Trophoblast cell (in vitro differentiated cells and primary cell): ENCODE data around the gene HGF.

Experiments used
- DNase-seq, 2 donors: peaks; one replicate each; pipeline ENCODE4 v3.0.0-alpha.2; 2016
- H2AFZ ChIP-seq: 2 replicates; pipeline ENCODE4 v1.6.1; 2013; ENCODE audit warnings: low read length, moderate library complexity, mild to moderate bottlenecking; ENCODE audit not compliant: insufficient read depth, poor library complexity
- H2AK5ac ChIP-seq: 2 replicates; pipeline ENCODE4 v1.6.1; 2013; ENCODE audit warnings: mild to moderate bottlenecking, low read length
- H2BK120ac ChIP-seq: 2 replicates; pipeline ENCODE4 v1.6.1; 2013; ENCODE audit warnings: low read length, mild to moderate bottlenecking, moderate library complexity; ENCODE audit not compliant: insufficient read depth, poor library complexity
- H2BK12ac ChIP-seq: 2 replicates; pipeline ENCODE4 v1.6.1; 2013; ENCODE audit warnings: mild to moderate bottlenecking, low read length, moderate library complexity
- H2BK5ac ChIP-seq: 2 replicates; pipeline ENCODE4 v1.6.1; 2013; ENCODE audit warnings: low read length, low read depth, moderate library complexity, mild to moderate bottlenecking; ENCODE audit not compliant: poor library complexity
- H3K14ac ChIP-seq: 2 replicates; pipeline ENCODE4 v1.6.1; 2013; ENCODE audit warnings: mild to moderate bottlenecking, low read length
- H3K18ac ChIP-seq: 2 replicates; pipeline ENCODE4 v1.6.1; 2013; ENCODE audit warnings: mild to moderate bottlenecking, low read length
- H3K23ac ChIP-seq: 2 replicates; pipeline ENCODE4 v1.6.1; 2013; ENCODE audit warnings: low read length
- H3K27ac ChIP-seq: 2 replicates; pipeline ENCODE4 v1.5.1; 2013; ENCODE audit warnings: low read depth, mild to moderate bottlenecking, inconsistent platforms, low read length, moderate library complexity
- H3K27me3 ChIP-seq: 2 replicates; pipeline ENCODE4 v1.6.1; 2013; ENCODE audit warnings: inconsistent platforms, mild to moderate bottlenecking, low read length, moderate library complexity; ENCODE audit not compliant: insufficient read depth
- H3K36me3 ChIP-seq, 2 experiments: 1 replicate in 1 of 2; 2 replicates in 1 of 2; pipeline ENCODE4 v1.6.1; 2013; ENCODE audit warnings: low read length in 2 of 2, mild to moderate bottlenecking in 2 of 2, moderate library complexity in 1 of 2; ENCODE audit not compliant: insufficient read depth in 2 of 2, control insufficient read depth in 1 of 2
- H3K4ac ChIP-seq: 2 replicates; pipeline ENCODE4 v1.6.1; 2013; ENCODE audit warnings: low read depth, mild to moderate bottlenecking, low read length, moderate library complexity
- H3K4me1 ChIP-seq, 2 experiments: 1 replicate in 1 of 2; 2 replicates in 1 of 2; pipeline ENCODE4 v1.6.1; 2013; ENCODE audit warnings: low read length in 2 of 2, mild to moderate bottlenecking in 2 of 2, moderate library complexity in 1 of 2; ENCODE audit not compliant: insufficient read depth in 2 of 2, control insufficient read depth in 1 of 2
- H3K4me2 ChIP-seq: 2 replicates; pipeline ENCODE4 v1.6.1; 2013; ENCODE audit warnings: inconsistent platforms, mild to moderate bottlenecking, low read length, moderate library complexity
- H3K4me3 ChIP-seq: 2 replicates; pipeline ENCODE4 v1.5.1; 2013; ENCODE audit warnings: mild to moderate bottlenecking, low read depth, low read length, inconsistent platforms
- H3K79me1 ChIP-seq: one replicate; pipeline ENCODE4 v1.6.1; 2013; ENCODE audit warnings: low read length
- H3K79me2 ChIP-seq: 2 replicates; pipeline ENCODE4 v1.6.1; 2013; ENCODE audit warnings: low read length, mild to moderate bottlenecking; ENCODE audit not compliant: control insufficient read depth, insufficient read depth, poor library complexity
- H3K9ac ChIP-seq: 2 replicates; pipeline ENCODE4 v1.6.1; 2013; ENCODE audit warnings: mild to moderate bottlenecking, low read length
- H3K9me3 ChIP-seq: 2 replicates; pipeline ENCODE4 v1.6.1; 2013; ENCODE audit warnings: low read depth, mild to moderate bottlenecking, control low read depth, inconsistent platforms, low read length; ENCODE audit not compliant: insufficient read depth
- H4K12ac ChIP-seq: 2 replicates; pipeline ENCODE4 v1.6.1; 2013; ENCODE audit warnings: low read depth, mild to moderate bottlenecking, low read length, moderate library complexity
- H4K8ac ChIP-seq: 2 replicates; pipeline ENCODE4 v1.6.1; 2013; ENCODE audit warnings: low read depth, mild to moderate bottlenecking, low read length, moderate library complexity
- H4K91ac ChIP-seq: one replicate; pipeline ENCODE4 v1.6.1; 2013; ENCODE audit warnings: low read depth, mild to moderate bottlenecking, low read length, moderate library complexity
- WGBS: extraction: QIAGEN DNeasy Blood & Tissue Kit; methylation state at CpG from one replicate; pipeline ENCODE4 v1.1.7; 2013; ENCODE audit warnings: missing lambda C conversion rate; ENCODE audit not compliant: insufficient read length, insufficient coverage; ENCODE audit errors: extremely low coverage; 5-methylcytosine and 5-hydroxymethylcytosine counted together

Gene HGF

GRCh38 chr7:81744389-81744788 lies 25.5 kb downstream of the HGF start:
- no peak for DNase-seq
- Histone ChIP-seq H4K91ac (no peak overlapping the region), H3K14ac (no peak overlapping the region)

GRCh38 chr7:81743665-81744064 lies 26.2 kb downstream of the HGF start:
- no peak overlapping the region for H4K91ac ChIP-seq
- no peak overlapping the region for H3K14ac ChIP-seq
- no peaks in the 10 kb centered on the region for H3K9me3 ChIP-seq
- no peak overlapping the region for H2BK120ac ChIP-seq
- no peaks in the 10 kb centered on the region for H3K27me3 ChIP-seq
- no peaks in the 10 kb centered on the region for H3K36me3 ChIP-seq
- no peak overlapping the region for H3K23ac ChIP-seq
- peaks cover 0 to 3% of the 10 kb centered on the region in 2 experiments for H3K4me1 ChIP-seq
- no peak for DNase-seq
- no peak overlapping the region for H2AFZ ChIP-seq
- no peak overlapping the region for H2BK5ac ChIP-seq
- H4K8ac ChIP-seq: no peak overlapping the region
- H3K9ac ChIP-seq: no peak overlapping the region
- no CpG with 5 or more reads among the region's 4 CpGs for WGBS
- no peak overlapping the region for H3K4me3 ChIP-seq
- no peak overlapping the region for H2BK12ac ChIP-seq
- H4K12ac ChIP-seq: no peak overlapping the region
- no peaks in the 10 kb centered on the region for H3K79me2 ChIP-seq
- no peak overlapping the region for H3K4ac ChIP-seq
- H3K27ac ChIP-seq: no peak overlapping the region
- H3K79me1 ChIP-seq: no peaks in the 10 kb centered on the region
- no peak overlapping the region for H2AK5ac ChIP-seq
- H3K18ac ChIP-seq: no peak overlapping the region
- H3K4me2 ChIP-seq: no peak overlapping the region

More at GRCh38 chr7:81744389-81744788, 25.5 kb downstream of the HGF start:
- H3K36me3 ChIP-seq: no peaks in the 10 kb centered on the region
- H3K4me3 ChIP-seq: no peak overlapping the region
- no peak overlapping the region for H2BK5ac ChIP-seq
- H2AFZ ChIP-seq: no peak overlapping the region
- no peak overlapping the region for H3K23ac ChIP-seq
- no peak overlapping the region for H3K4me2 ChIP-seq
- no peaks in the 10 kb centered on the region for H3K79me2 ChIP-seq
- no peak overlapping the region for H3K27ac ChIP-seq
- peaks cover 0 to 3% of the 10 kb centered on the region in 2 experiments for H3K4me1 ChIP-seq
- H3K9me3 ChIP-seq: no peaks in the 10 kb centered on the region
- H3K18ac ChIP-seq: no peak overlapping the region
- H2AK5ac ChIP-seq: no peak overlapping the region
- H3K4ac ChIP-seq: no peak overlapping the region
- H2BK120ac ChIP-seq: no peak overlapping the region
- no peaks in the 10 kb centered on the region for H3K27me3 ChIP-seq
- no peak overlapping the region for H3K9ac ChIP-seq
- H4K8ac ChIP-seq: no peak overlapping the region
- H4K12ac ChIP-seq: no peak overlapping the region
- H3K79me1 ChIP-seq: no peaks in the 10 kb centered on the region
- H2BK12ac ChIP-seq: no peak overlapping the region

GRCh38 chr7:81743201-81743600 lies 26.6 kb downstream of the HGF start:
- no peaks in the 10 kb centered on the region for H3K79me1 ChIP-seq
- no peaks in the 10 kb centered on the region for H3K79me2 ChIP-seq
- no peak overlapping the region for H3K27ac ChIP-seq
- no peak overlapping the region for H3K23ac ChIP-seq
- no peaks in the 10 kb centered on the region for H3K27me3 ChIP-seq
- no peak overlapping the region for H3K4me3 ChIP-seq
- no peak overlapping the region for H2AK5ac ChIP-seq
- H3K14ac ChIP-seq: no peak overlapping the region
- no CpG with 5 or more reads among the region's 9 CpGs for WGBS
- no peak overlapping the region for H2BK12ac ChIP-seq
- no peak overlapping the region for H3K18ac ChIP-seq
- H2BK5ac ChIP-seq: no peak overlapping the region
- H4K12ac ChIP-seq: no peak overlapping the region
- H4K91ac ChIP-seq: no peak overlapping the region
- no peak overlapping the region for H3K4me2 ChIP-seq
- H4K8ac ChIP-seq: no peak overlapping the region
- no peaks in the 10 kb centered on the region for H3K36me3 ChIP-seq
- peaks cover 0 to 3% of the 10 kb centered on the region in 2 experiments for H3K4me1 ChIP-seq
- no peak overlapping the region for H2BK120ac ChIP-seq
- no peak overlapping the region for H3K4ac ChIP-seq
- no peaks in the 10 kb centered on the region for H3K9me3 ChIP-seq
- no peak for DNase-seq
- no peak overlapping the region for H2AFZ ChIP-seq
- H3K9ac ChIP-seq: no peak overlapping the region

GRCh38 chr7:81740403-81740802 lies 29.4 kb downstream of the HGF start:
- Histone ChIP-seq H3K9me3 (no peaks in the 10 kb centered on the region), H3K4ac (no peak overlapping the region), H3K79me1 (no peaks in the 10 kb centered on the region), H2BK12ac (no peak overlapping the region), H4K12ac (no peak overlapping the region), H3K4me3 (no peak overlapping the region), H3K79me2 (no peaks in the 10 kb centered on the region), H3K18ac (no peak overlapping the region), H3K4me2 (no peak overlapping the region), H4K91ac (no peak overlapping the region), H3K27ac (no peak overlapping the region), H4K8ac (no peak overlapping the region), H2AK5ac (no peak overlapping the region), H3K36me3 (no peaks in the 10 kb centered on the region), H3K23ac (no peak overlapping the region), H2BK120ac (no peak overlapping the region), H3K9ac (no peak overlapping the region), H3K27me3 (no peaks in the 10 kb centered on the region), H3K14ac (no peak overlapping the region), H2BK5ac (no peak overlapping the region), H2AFZ (no peak overlapping the region), H3K4me1 (peaks cover 0 to 3% of the 10 kb centered on the region in 2 experiments)
- no peak for DNase-seq
